Liver (tissue), 9 donors: Measurements from ENCODE around the gene CPLX3. TPM values are rescaled to one million over a fixed set of nuclear protein-coding genes. Genes with fewer than 3 reads are reported as not detected.

Experiments
- DNase-seq: peaks from one replicate; pipeline ENCODE4 v3.0.0-alpha.2; 2017; ENCODE audit warnings: low spot score
- H3K27ac ChIP-seq, 2 donors: one replicate each; pipeline ENCODE4 v1.7.0; 2013; ENCODE audit warnings: inconsistent platforms in 2 of 2, low read length in 2 of 2, control low read depth in 1 of 2, low read depth in 1 of 2, mild to moderate bottlenecking in 1 of 2
- H3K27me3 ChIP-seq, 4 donors: one replicate each; pipeline versions ENCODE4 v1.6.1 to v1.7.0; 2013; ENCODE audit warnings: low read length in 3 of 4, inconsistent platforms in 1 of 4, mild to moderate bottlenecking in 1 of 4, moderate library complexity in 1 of 4; ENCODE audit not compliant: control insufficient read depth in 4 of 4, insufficient read depth in 4 of 4
- H3K36me3 ChIP-seq, 4 donors: one replicate each; pipeline versions ENCODE4 v1.6.1 to v1.7.0; 2013; ENCODE audit warnings: low read length in 3 of 4, mild to moderate bottlenecking in 3 of 4, low read depth in 1 of 4, moderate library complexity in 1 of 4; ENCODE audit not compliant: control insufficient read depth in 4 of 4, insufficient read depth in 3 of 4
- H3K4me1 ChIP-seq, 4 donors: one replicate each; pipeline versions ENCODE4 v1.6.1 to v1.7.0; 2013; ENCODE audit warnings: low read length in 3 of 4, mild to moderate bottlenecking in 3 of 4, moderate library complexity in 1 of 4; ENCODE audit not compliant: control insufficient read depth in 4 of 4, insufficient read depth in 4 of 4
- H3K4me3 ChIP-seq, 3 donors: one replicate each; pipeline versions ENCODE4 v1.6.1 to v1.7.0; 2013; ENCODE audit warnings: low read length in 3 of 3, control low read depth in 1 of 3, low read depth in 1 of 3, mild to moderate bottlenecking in 1 of 3
- H3K9ac ChIP-seq, 2 donors: one replicate each; pipeline ENCODE4 v1.7.0; 2013; ENCODE audit warnings: low read length in 2 of 2, mild to moderate bottlenecking in 2 of 2, moderate library complexity in 2 of 2, control low read depth in 1 of 2, low read depth in 1 of 2
- H3K9me3 ChIP-seq, 4 donors: one replicate each; pipeline versions ENCODE4 v1.6.1 to v1.7.0; 2013; ENCODE audit warnings: low read length in 3 of 4; ENCODE audit not compliant: control insufficient read depth in 4 of 4
- ATF3 ChIP-seq: IDR thresholded peaks from 2 replicates; pipeline ENCODE4 v1.6.1; 2016; ENCODE audit warnings: antibody characterized with exemption
- CTCF ChIP-seq: fragments of 150-350 bp; IDR thresholded peaks from 2 replicates; pipeline ENCODE4 v1.5.1; 2017; ENCODE audit warnings: improper control_type of control experiment, low read depth, low read length; ENCODE audit not compliant: missing input control
- EGR1 ChIP-seq, 2 donors: IDR thresholded peaks; 2 replicates each; pipeline ENCODE4 v1.6.1; 2016 to 2018; ENCODE audit warnings: antibody characterized with exemption in 2 of 2, low read depth in 2 of 2
- GABPA ChIP-seq, 2 donors: IDR thresholded peaks in 1 of 2; conservative IDR thresholded peaks in 1 of 2; 2 replicates each; pipeline ENCODE4 v1.6.1; 2016; ENCODE audit warnings: antibody characterized with exemption in 2 of 2, mild to moderate bottlenecking in 1 of 2, moderate library complexity in 1 of 2
- HNF4A ChIP-seq, 2 donors: conservative IDR thresholded peaks; 2 replicates each; pipeline ENCODE4 v1.6.1; 2016; ENCODE audit warnings: antibody characterized with exemption in 2 of 2, mild to moderate bottlenecking in 2 of 2
- MAX ChIP-seq: IDR thresholded peaks from 2 replicates; pipeline ENCODE4 v1.6.1; 2016; ENCODE audit warnings: antibody characterized with exemption
- RXRA ChIP-seq, 2 donors: IDR thresholded peaks; 2 replicates each; pipeline ENCODE4 v1.6.1; 2017 to 2018; ENCODE audit warnings: antibody characterized with exemption in 2 of 2, mild to moderate bottlenecking in 1 of 2
- TAF1 ChIP-seq: conservative IDR thresholded peaks from 2 replicates; pipeline ENCODE4 v1.6.1; 2016; ENCODE audit warnings: antibody characterized with exemption, mild to moderate bottlenecking
- YY1 ChIP-seq: IDR thresholded peaks from 2 replicates; pipeline ENCODE4 v1.6.1; 2016; ENCODE audit warnings: antibody characterized with exemption, mild to moderate bottlenecking
- WGBS: extraction: QIAGEN DNeasy Blood & Tissue Kit; methylation state at CpG from one replicate; pipeline ENCODE4 v1.1.7; 2013; 5-methylcytosine and 5-hydroxymethylcytosine counted together
- polyA plus RNA-seq, 2 donors: library from polyadenylated mRNA; stranded (reverse) in 1 of 2; unstranded in 1 of 2; fragments of 200-250 nt in 1 of 2; fragments of >200 nt in 1 of 2; fragmentation: Nextera tagmentation in 1 of 2; extraction: Ambion mirVana in 1 of 2; gene quantifications; one replicate each; pipeline versions ENCODE4 v1.2.1 to v1.2.3, GENCODE V29; 2013 to 2015
- total RNA-seq, 2 donors: library from RNA; depleted of rRNA; stranded (reverse); fragments of >200 nt; gene quantifications; one replicate each; pipeline ENCODE4 v1.2.3, GENCODE V29; 2014
- donor health status: healthy.
- donor health status: healthy.
- donor health status: healthy.
- donor health status: healthy.
- donor health status: healthy.

The CPLX3 gene
- total and polyA plus RNA-seq, 4 donors, result not detected

- WGBS, result under 1% methylated on average over 74 of the region's 74 CpGs
- Histone ChIP-seq H3K9ac (peak within 1 kb of the TSS; percentile 74 to 79), H3K4me3 (peak within 1 kb of the TSS; percentile 83 to 90 (median 88)), H3K36me3 (no peaks in the 10 kb centered on the region), H3K4me1 (peaks cover 24 to 73% (median 51%) of the 10 kb centered on the region in 4 donors), H3K27ac (peak within 1 kb of the TSS; percentile 87 to 90), H3K9me3 (no peaks in the 10 kb centered on the region), H3K27me3 (no peaks in the 10 kb centered on the region)
- peak; percentile 80 for DNase-seq
- no peak for TF ChIP-seq EGR1 (IDR thresholded peaks at IDR 0.05; ENCODE audit: low read depth in 2 of 2)
- TF ChIP-seq CTCF, result peak; percentile 79
These were observed 44.8 kb upstream of the CPLX3 start, which contains the start of gene CSK for GRCh38 chr15:74781431-74782258. CSK (plus strand) TSS chr15:74782080; CDS start chr15:74798298, 16,218 bp downstream.

GRCh38 chr15:74782259-74783071 is 44.0 kb upstream of the CPLX3 start:
- Histone ChIP-seq H3K36me3 (no peaks in the 10 kb centered on the region), H3K9ac (peak overlapping the region; percentile 74 to 79), H3K27ac (peak overlapping the region; percentile 80 to 87), H3K27me3 (no peaks in the 10 kb centered on the region), H3K4me1 (peaks cover 24 to 73% (median 48%) of the 10 kb centered on the region in 4 donors), H3K9me3 (no peaks in the 10 kb centered on the region), H3K4me3 (peak overlapping the region; percentile 83 to 90 (median 88))
- DNase-seq, result no peak
- TF ChIP-seq YY1 (no peak), GABPA (IDR thresholded peaks at IDR 0.05 in 1 of 2, conservative IDR thresholded peaks at IDR 0.05 in 1 of 2) (no peak), HNF4A (conservative IDR thresholded peaks at IDR 0.05) (no peak), RXRA (IDR thresholded peaks at IDR 0.05) (no peak), ATF3 (no peak)
- under 1% methylated on average over 72 of the region's 72 CpGs for WGBS

- H3K9ac ChIP-seq, result peak overlapping the region; percentile 74 to 79
- peak overlapping the region; percentile 80 to 87 for H3K27ac ChIP-seq
- H3K4me1 ChIP-seq, result peaks cover 21 to 79% (median 53%) of the 10 kb centered on the region in 4 donors
- peak overlapping the region; percentile 83 to 90 (median 88) for H3K4me3 ChIP-seq
- DNase-seq, result no peak
- H3K36me3 ChIP-seq, result no peaks in the 10 kb centered on the region
- no peaks in the 10 kb centered on the region for H3K9me3 ChIP-seq
- TF ChIP-seq YY1 (peak; percentile 13), TAF1 (no peak), MAX (peak; percentile 56)
- WGBS, result 7% methylated on average over 13 of the region's 13 CpGs
- no peaks in the 10 kb centered on the region for H3K27me3 ChIP-seq
These were observed 43.2 kb upstream of the CPLX3 start for GRCh38 chr15:74783072-74783807.
